Measurements from ENCODE around the gene BBIP1.

Gene BBIP1

DNA sequence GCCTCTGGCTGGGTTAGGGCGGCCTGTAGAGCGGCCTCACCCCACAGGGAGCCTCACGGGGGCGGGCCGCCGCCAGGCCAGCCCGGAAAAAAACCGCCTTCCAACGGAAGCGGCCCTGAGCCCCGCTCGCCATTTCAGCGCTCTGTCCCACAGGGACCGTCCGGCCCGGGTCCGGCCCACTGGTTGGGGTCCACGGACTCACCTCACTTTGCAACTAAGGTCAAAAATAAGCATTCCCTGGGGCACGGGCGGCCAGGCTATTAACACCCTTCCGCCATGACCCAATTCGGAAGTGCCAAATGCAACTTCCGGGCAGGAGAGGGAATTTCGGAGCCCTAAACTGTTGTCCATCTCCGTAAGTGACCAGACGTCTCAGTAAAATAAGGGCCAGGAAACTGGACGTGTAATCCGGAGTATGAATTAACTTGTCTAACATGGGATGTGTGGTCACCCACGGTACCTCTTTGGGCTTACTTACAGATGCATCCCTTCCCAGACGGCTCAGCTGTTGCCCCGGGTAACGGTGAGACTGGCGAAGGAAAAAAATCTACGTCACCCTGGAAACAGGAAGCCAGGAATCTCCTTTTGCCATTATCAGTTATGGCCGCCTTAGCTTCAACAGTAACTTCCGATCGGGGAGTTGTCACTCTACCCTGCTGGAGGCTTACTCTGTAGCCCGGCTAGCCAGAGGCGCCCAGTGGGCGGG, at the start of gene BBIP1:
Gene BBIP1 (minus strand): TSS at position 538 of the 706 bp plus-strand sequence. CDS start 1,023 bp downstream, outside the sequence.
- ATAC-seq: peak; percentile 96
- H3K9me3 Mint-ChIP-seq: no peaks in the 10 kb centered on the region

GRCh38 chr10:110967645-110968044, 48.7 kb upstream of the BBIP1 start:
- no peaks in the 10 kb centered on the region for H3K27me3 Mint-ChIP-seq

More for the DNA sequence above, at the start of gene BBIP1:
- Mint-ChIP-seq H3K4me3 (peak within 1 kb of the TSS; percentile 100), H3K27me3 (no peaks in the 10 kb centered on the region), H3K27ac (peak within 1 kb of the TSS; percentile 92), H3K36me3 (no peaks in the 10 kb centered on the region), H3K4me1 (peaks cover 30% of the 10 kb centered on the region)

GRCh38 chr10:110967009-110967630, 48.1 kb upstream of the BBIP1 start:
- ATAC-seq: peak; percentile 75
- H3K27ac Mint-ChIP-seq: no peak overlapping the region
- H3K4me3 Mint-ChIP-seq: no peak overlapping the region
- H3K27me3 Mint-ChIP-seq: no peaks in the 10 kb centered on the region
- no peaks in the 10 kb centered on the region for H3K9me3 Mint-ChIP-seq
- H3K36me3 Mint-ChIP-seq: peaks cover 36% of the 10 kb centered on the region
- peaks cover 76% of the 10 kb centered on the region for H3K4me1 Mint-ChIP-seq

More at GRCh38 chr10:110967645-110968044, 48.7 kb upstream of the BBIP1 start:
- H3K4me1 Mint-ChIP-seq: peaks cover 76% of the 10 kb centered on the region
- H3K27ac Mint-ChIP-seq: no peak overlapping the region
- H3K4me3 Mint-ChIP-seq: no peak overlapping the region
- peaks cover 36% of the 10 kb centered on the region for H3K36me3 Mint-ChIP-seq
- H3K9me3 Mint-ChIP-seq: no peaks in the 10 kb centered on the region
- ATAC-seq: no peak

GRCh38 chr10:110966146-110966545, 47.2 kb upstream of the BBIP1 start:
- no peaks in the 10 kb centered on the region for H3K27me3 Mint-ChIP-seq
- no peak for ATAC-seq

DNA sequence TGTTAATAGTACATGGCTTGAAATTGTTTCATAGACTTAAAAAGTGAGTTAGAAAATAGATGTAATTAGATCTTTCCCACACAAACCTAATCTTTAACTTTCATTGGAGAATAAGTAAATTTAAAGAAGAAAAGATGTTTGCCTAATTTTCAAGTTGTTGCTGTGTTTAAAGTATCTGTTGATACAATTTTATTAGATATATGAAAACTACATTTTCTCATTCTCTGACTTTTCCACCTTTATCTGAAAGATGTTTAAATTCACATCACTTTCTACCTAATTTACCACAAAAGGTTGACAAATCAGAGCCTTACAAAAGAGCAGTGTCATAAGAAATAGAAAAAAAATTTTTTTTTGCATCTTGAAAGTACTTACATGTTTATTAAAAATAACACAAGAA, 46.2 kb upstream of the BBIP1 start:
- H3K27me3 Mint-ChIP-seq: no peaks in the 10 kb centered on the region
- H3K4me1 Mint-ChIP-seq: peaks cover 65% of the 10 kb centered on the region
- no peaks in the 10 kb centered on the region for H3K9me3 Mint-ChIP-seq
- H3K4me3 Mint-ChIP-seq: no peak overlapping the region
- no peak for ATAC-seq
- H3K36me3 Mint-ChIP-seq: peaks cover 23% of the 10 kb centered on the region
- no peak overlapping the region for H3K27ac Mint-ChIP-seq

More at GRCh38 chr10:110966146-110966545, 47.2 kb upstream of the BBIP1 start:
- peaks cover 32% of the 10 kb centered on the region for H3K36me3 Mint-ChIP-seq
- H3K4me3 Mint-ChIP-seq: no peak overlapping the region
- no peak overlapping the region for H3K27ac Mint-ChIP-seq
- peaks cover 74% of the 10 kb centered on the region for H3K4me1 Mint-ChIP-seq
- H3K9me3 Mint-ChIP-seq: no peaks in the 10 kb centered on the region

GRCh38 chr10:110964681-110965080, 45.7 kb upstream of the BBIP1 start:
- H3K9me3 Mint-ChIP-seq: no peaks in the 10 kb centered on the region
- peak overlapping the region; percentile 33 for H3K27ac Mint-ChIP-seq
- no peak overlapping the region for H3K4me3 Mint-ChIP-seq
- H3K36me3 Mint-ChIP-seq: peaks cover 19% of the 10 kb centered on the region
- ATAC-seq: no peak
- no peaks in the 10 kb centered on the region for H3K27me3 Mint-ChIP-seq
- peaks cover 65% of the 10 kb centered on the region for H3K4me1 Mint-ChIP-seq

DNA sequence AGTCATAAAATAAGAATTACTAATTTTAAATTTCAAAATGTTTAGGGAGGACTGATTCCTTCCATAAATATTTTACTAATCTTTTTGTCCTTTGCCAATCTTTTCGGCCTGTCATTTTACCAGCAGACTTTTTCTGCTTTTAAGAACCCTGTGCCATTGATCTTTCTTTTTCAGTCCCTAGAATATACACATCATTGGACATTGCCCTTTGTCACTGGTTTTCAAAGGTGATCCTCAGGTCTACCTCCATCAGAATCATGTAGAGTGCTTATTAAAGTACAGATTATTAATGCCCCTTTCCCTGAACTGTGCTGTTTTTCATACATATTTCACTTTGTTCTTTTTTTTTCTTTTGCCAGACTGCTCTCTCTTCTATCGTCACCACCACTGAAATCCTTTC, 44.2 kb upstream of the BBIP1 start:
- Mint-ChIP-seq H3K27ac (peak overlapping the region; percentile 33), H3K36me3 (peaks cover 25% of the 10 kb centered on the region), H3K4me1 (peaks cover 74% of the 10 kb centered on the region), H3K27me3 (no peaks in the 10 kb centered on the region), H3K9me3 (no peaks in the 10 kb centered on the region), H3K4me3 (no peak overlapping the region)
- ATAC-seq: no peak

- ATAC-seq: peak; percentile 34
- H3K36me3 Mint-ChIP-seq: peaks cover 28% of the 10 kb centered on the region
- no peak overlapping the region for H3K4me3 Mint-ChIP-seq
- no peaks in the 10 kb centered on the region for H3K9me3 Mint-ChIP-seq
- peaks cover 74% of the 10 kb centered on the region for H3K4me1 Mint-ChIP-seq
- peak overlapping the region; percentile 2 for H3K27ac Mint-ChIP-seq
- no peaks in the 10 kb centered on the region for H3K27me3 Mint-ChIP-seq
Observed at GRCh38 chr10:110962443-110962842, 43.5 kb upstream of the BBIP1 start.

DNA sequence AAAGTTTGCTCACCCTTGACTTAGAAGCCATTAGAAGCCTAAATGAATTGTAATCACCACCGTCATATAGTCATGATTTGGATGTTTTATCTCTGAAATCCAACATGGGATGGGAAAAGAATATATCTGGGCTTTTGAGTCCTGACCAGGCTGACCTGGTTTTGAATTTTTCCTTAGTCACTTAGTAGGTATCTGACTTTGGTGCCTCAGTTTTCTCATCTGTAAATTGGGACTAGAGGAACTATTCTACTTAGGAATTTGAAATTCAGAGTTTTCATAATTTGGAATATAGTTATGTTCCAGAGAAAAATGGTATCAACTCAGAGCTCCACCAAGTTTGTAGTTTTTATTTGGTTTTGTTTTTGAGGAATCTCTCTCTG, 41.3 kb upstream of the BBIP1 start:
- H3K4me3 Mint-ChIP-seq: no peak overlapping the region
- ATAC-seq: no peak
- H3K27me3 Mint-ChIP-seq: no peaks in the 10 kb centered on the region
- H3K9me3 Mint-ChIP-seq: peaks cover under 1% of the 10 kb centered on the region
- H3K36me3 Mint-ChIP-seq: peaks cover 34% of the 10 kb centered on the region
- peaks cover 66% of the 10 kb centered on the region for H3K4me1 Mint-ChIP-seq
- no peak overlapping the region for H3K27ac Mint-ChIP-seq

DNA sequence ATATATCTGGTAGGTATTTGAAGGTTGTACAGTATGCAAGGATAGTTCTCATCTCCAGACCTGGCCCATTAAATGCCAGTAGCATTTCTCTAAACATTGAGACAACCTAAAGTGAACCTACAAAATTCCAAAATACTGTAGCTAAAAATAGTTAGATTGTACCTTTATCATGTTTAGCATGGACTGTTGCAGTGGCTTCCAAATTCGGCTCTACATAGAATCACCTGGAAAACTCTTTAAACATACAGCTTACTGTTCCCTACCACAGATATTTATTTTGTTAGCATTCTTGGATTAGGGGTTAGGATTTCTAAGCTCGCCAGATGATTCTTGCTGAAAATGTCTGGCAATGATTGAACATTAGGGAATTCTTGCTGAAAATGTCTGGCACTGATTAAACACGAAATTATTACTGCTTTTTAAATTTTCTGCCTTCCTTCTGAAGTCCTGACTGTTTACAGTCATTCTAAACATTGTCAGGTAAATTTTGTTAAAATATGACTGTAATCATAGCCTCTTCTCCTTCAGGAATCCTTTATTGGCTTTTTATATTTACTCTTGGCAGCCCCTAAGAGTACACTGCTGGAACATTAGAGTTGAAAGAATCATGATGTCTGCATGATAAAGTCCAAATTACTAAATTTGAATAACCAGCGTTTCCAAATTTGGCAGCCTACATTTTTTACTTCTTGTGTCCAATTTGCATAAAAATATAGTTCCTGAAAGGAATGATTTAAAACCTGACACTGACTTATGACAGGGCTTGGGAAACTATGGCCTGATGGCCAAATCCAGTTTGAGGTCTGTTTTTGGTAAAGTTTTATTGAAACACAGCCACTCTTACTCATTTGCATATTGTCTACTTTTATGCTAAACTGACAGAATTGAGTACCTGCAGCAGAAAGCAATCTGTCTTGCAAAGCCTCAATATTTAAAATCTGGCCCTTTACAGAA, 40.7 kb upstream of the BBIP1 start:
- Mint-ChIP-seq H3K9me3 (peaks cover 4% of the 10 kb centered on the region), H3K4me3 (no peak overlapping the region), H3K27me3 (no peaks in the 10 kb centered on the region), H3K36me3 (peaks cover 40% of the 10 kb centered on the region), H3K4me1 (peaks cover 70% of the 10 kb centered on the region), H3K27ac (no peak overlapping the region)
- no peak for ATAC-seq

DNA sequence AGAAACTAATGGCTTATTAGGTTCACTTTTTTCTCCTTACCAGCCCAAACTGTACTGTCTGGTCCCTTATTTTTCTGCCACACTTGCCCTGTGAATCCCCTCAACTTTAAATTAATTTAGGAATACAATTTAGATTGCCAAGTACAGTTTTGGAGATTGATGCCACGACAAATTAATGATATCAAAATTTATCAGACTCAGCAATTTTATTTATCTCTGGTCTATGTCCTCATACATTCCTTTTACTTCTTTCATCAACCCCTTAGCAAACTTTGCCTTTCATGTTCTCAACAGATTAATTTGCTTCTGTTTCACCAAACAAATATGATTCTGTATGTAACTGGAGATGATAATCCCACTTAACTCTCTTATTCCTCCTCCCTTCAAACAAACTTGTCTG, 38.6 kb upstream of the BBIP1 start:
- Mint-ChIP-seq H3K4me3 (no peak overlapping the region), H3K27ac (peak overlapping the region; percentile 59), H3K9me3 (peaks cover 5% of the 10 kb centered on the region), H3K4me1 (peaks cover 63% of the 10 kb centered on the region), H3K27me3 (no peaks in the 10 kb centered on the region), H3K36me3 (peaks cover 38% of the 10 kb centered on the region)
- no peak for ATAC-seq

DNA sequence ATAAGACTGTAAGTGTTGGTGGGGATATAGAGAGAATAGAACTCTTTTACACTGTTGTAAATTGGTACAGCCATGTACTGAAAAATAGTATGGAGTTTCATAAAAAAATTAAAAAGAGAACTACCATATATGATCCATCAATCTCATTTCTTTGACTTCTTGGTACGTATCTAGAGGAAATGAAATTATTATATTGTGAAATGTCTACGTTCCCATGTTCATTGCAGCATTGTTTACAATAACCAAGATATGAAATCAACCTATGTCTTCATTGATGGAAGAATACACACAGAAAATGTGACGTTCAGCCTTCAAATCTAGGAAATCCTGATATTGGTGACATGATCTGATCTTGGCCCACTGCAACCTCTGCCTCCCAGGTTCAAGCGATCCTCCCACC, 32.4 kb upstream of the BBIP1 start:
- Mint-ChIP-seq H3K27me3 (no peaks in the 10 kb centered on the region), H3K9me3 (peaks cover 7% of the 10 kb centered on the region), H3K4me3 (no peak overlapping the region), H3K27ac (no peak overlapping the region), H3K4me1 (peaks cover 69% of the 10 kb centered on the region), H3K36me3 (peaks cover 72% of the 10 kb centered on the region)
- ATAC-seq: no peak

DNA sequence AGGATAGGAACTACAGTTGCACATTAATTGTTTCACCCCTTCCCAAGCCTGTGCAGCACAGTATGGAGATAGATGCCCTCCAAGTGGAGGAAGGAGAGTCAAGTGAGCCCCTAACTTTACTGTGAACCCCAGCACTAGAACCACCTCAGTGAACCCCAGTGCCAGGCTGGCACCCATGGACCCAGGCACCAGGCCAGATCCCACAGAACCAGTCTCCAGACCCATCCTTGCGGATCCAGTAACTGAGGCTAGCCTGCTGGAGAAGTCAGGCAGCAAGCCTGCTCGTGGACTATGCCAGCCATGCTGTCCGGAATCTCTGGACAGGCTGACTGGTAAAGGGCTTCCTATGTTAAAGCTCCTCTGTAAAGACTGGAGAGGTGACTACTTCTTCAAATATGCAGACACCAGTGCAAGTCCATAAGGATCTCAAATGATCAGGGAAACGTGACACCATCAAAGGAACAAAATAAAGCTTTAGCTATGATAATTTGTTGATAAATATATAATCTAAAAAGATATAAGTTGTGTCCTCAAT, 28.1 kb upstream of the BBIP1 start:
- ATAC-seq: no peak
- Mint-ChIP-seq H3K4me3 (no peak overlapping the region), H3K4me1 (peaks cover 80% of the 10 kb centered on the region), H3K9me3 (no peaks in the 10 kb centered on the region), H3K27ac (no peak overlapping the region), H3K36me3 (peaks cover 84% of the 10 kb centered on the region), H3K27me3 (no peaks in the 10 kb centered on the region)

DNA sequence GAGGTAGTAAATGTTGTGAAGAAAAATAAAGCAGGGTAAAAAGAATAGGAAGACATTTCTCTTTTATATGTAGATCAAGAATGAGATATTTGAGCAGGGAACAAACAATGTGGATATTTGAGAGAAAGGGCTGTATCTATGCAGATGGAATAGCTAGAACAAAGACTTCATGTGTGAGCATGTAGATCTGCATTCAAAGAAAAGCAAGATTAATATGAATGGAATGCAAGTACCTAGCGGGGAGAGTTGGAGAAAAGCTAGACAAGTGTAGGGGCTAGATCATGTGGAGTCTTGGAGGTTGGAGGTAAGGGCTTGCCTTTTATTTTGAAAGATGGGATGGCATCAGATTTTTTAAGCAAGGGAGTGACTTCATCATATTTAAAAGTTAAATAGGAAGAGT, 27.5 kb upstream of the BBIP1 start:
- H3K9me3 Mint-ChIP-seq: no peaks in the 10 kb centered on the region
- no peak for ATAC-seq
- H3K27me3 Mint-ChIP-seq: no peaks in the 10 kb centered on the region
- H3K4me1 Mint-ChIP-seq: peaks cover 80% of the 10 kb centered on the region
- H3K36me3 Mint-ChIP-seq: peaks cover 79% of the 10 kb centered on the region
- no peak overlapping the region for H3K27ac Mint-ChIP-seq
- no peak overlapping the region for H3K4me3 Mint-ChIP-seq

DNA sequence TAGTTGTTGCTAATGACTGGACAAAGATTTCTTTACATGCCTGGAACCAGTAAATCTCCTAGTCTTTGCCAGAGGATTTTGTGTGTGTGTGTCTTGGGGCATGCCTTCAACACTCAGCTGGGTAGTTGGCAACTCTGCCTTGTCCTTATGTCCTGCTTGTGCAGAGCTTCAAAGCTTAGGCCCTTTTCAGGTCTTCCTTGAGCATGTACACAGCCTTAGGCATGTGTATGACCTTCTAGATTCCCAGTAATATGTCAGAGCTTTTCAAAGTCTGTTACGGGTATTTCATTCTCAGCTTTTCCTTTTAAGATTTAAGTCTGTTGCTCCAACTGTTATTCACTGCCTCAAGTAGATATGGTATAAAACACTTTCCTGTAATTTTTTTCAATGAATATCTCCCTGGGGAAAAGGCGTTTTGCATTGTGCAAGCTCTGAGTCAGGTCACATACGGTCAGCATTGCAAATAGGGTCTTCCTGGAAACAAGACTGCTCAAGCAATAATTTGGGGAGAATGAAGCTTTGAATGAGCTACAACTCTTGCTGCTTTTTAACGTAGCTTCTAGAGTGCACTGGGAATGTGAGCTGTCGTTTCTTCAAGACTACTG, 25.9 kb upstream of the BBIP1 start:
- ATAC-seq: no peak
- no peaks in the 10 kb centered on the region for H3K9me3 Mint-ChIP-seq
- peaks cover 76% of the 10 kb centered on the region for H3K4me1 Mint-ChIP-seq
- H3K36me3 Mint-ChIP-seq: peaks cover 78% of the 10 kb centered on the region
- H3K27ac Mint-ChIP-seq: no peak overlapping the region
- no peak overlapping the region for H3K4me3 Mint-ChIP-seq
- no peaks in the 10 kb centered on the region for H3K27me3 Mint-ChIP-seq

Data from stimulated activated memory B cell treated with anti-CD40 and anti-IgM and Interleukin-4, amounts not matched to agents 10 μg/mL and 1 μg/mL and 100 μg/mL, for 72 hours (primary cell).